Lower leg skin (tissue), 4 donors: Measurements from ENCODE around the gene AMZ2. TPM values are rescaled to one million over a fixed set of nuclear protein-coding genes. Genes with fewer than 3 reads are reported as not detected.
A peak's percentile ranks its signal among the peaks of the same experiment; 100 is the strongest.
"Not testable (repeated sequence)": the region's sequence is repeated elsewhere in the genome, so short reads cannot be mapped to it uniquely, and the experiment has no call there.

Experiments used
- DNase-seq, 2 donors: peaks; one replicate each; pipeline ENCODE4 v3.0.0-alpha.2; 2019; ENCODE audit warnings: low spot score in 2 of 2
- H3K4me3 ChIP-seq: fragments of 200-600 bp; sonication (generic); 2 replicates; pipeline ENCODE4 v1.5.1; 2017; ENCODE audit warnings: mild to moderate bottlenecking, low read depth; ENCODE audit not compliant: poor library complexity, severe bottlenecking
- POLR2A ChIP-seq, 2 donors: fragments of 450-650 bp; IDR thresholded peaks; one replicate each; pipeline ENCODE4 v1.6.1; 2016 to 2017; ENCODE audit warnings: antibody characterized with exemption in 2 of 2, mild to moderate bottlenecking in 1 of 2, moderate library complexity in 1 of 2
- WGBS, 2 donors: methylation state at CpG; one replicate each; pipeline ENCODE4 v1.1.5; 2018; 5-methylcytosine and 5-hydroxymethylcytosine counted together
- intact Hi-C: fragments of 100-400 bp; cut with DNase I; formaldehyde crosslinking; loops from one replicate; pipeline ENCODE4 v1.15.0; 2023; ENCODE audit warnings: low total_unique reads
- total RNA-seq, 4 donors: library from RNA; depleted of rRNA; stranded (reverse); fragments of >200 nt; gene quantifications; one replicate each; pipeline ENCODE4 v1.1.0, GENCODE V29; 2016
- TF ChIP-seq, protein P1 (sequence below), 3 donors: fragments of 450-650 bp; IDR thresholded peaks; one replicate each; pipeline ENCODE4 v1.5.1; 2016; ENCODE audit warnings: antibody characterized with exemption in 3 of 3, mild to moderate bottlenecking in 3 of 3, moderate library complexity in 2 of 3

AMZ2 gene
- total RNA-seq, 4 donors from 2014 or later, result 25.8 to 55.0 (median 46.2) TPM

DNA sequence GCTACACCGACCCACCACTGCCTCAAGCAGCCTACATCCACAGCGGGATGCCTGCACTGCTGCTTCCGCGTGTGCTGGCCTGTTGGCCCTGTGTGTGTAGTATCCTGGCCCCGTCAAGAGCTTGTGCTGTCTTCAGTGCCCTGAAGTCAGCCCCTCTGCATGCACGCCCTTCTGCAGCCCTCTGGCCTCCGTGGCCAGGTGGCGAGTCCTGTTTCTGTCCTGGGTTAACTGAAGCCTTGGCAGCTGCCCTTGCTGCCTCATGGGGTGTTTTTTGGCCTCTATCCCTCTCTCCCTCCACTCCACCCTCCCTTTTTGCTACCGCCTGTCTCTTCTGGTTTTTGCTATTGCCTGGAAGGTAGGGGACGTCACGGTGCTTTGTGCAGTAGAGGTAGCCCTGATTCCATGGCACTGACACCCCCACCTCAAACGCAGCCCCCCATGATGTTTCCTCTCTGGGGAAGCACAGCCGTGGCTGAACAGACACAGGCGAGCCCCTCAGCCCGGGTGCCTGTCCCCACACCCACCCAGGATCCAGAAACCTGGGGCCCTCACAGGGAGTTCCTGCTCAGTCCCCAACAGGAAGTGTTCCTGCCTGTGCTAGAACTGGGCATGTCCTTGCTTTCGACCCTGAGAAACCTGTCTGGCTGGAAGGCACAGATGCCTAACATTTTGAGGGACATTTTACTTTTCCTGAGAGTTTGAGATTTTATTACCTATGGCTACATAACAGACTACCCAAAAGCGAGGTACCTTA is 18.8 kb upstream of the AMZ2 start:
- H3K4me3 ChIP-seq, result no peak overlapping the region
- TF ChIP-seq, protein P1, sequence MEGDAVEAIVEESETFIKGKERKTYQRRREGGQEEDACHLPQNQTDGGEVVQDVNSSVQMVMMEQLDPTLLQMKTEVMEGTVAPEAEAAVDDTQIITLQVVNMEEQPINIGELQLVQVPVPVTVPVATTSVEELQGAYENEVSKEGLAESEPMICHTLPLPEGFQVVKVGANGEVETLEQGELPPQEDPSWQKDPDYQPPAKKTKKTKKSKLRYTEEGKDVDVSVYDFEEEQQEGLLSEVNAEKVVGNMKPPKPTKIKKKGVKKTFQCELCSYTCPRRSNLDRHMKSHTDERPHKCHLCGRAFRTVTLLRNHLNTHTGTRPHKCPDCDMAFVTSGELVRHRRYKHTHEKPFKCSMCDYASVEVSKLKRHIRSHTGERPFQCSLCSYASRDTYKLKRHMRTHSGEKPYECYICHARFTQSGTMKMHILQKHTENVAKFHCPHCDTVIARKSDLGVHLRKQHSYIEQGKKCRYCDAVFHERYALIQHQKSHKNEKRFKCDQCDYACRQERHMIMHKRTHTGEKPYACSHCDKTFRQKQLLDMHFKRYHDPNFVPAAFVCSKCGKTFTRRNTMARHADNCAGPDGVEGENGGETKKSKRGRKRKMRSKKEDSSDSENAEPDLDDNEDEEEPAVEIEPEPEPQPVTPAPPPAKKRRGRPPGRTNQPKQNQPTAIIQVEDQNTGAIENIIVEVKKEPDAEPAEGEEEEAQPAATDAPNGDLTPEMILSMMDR (IDR thresholded peaks at IDR 0.05), result no peak
- no peak for TF ChIP-seq POLR2A (IDR thresholded peaks at IDR 0.05)
- intact Hi-C loops, result no loop called here
- peak in 1 of 2 donors; percentile 78 for DNase-seq
- 46 to 66% methylated on average over 17 of the region's 17 CpGs for WGBS, 2 donors

DNA sequence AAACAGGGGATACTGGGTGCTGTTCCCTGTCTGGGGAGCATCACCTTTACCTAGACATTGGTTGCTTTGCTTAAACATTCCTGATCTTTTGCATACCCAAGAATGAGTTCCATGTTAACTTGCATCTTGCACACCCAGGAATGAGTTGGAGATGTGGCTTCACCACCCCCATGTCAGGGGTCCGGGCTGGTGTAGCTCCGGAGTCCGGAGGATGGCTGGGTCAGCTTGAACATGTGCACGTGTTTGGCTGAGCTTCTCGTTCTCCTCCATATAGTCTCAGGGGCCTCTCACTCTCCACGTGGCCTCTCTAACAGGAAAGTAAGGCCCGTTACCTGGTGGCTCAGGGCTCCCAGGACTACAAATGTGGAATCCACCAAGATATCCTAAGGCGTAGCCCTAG is 18.2 kb upstream of the AMZ2 start:
- peak in 1 of 2 donors; percentile 79 for DNase-seq
- H3K4me3 ChIP-seq, result no peak overlapping the region
- WGBS, 2 donors, result 90 to 93% methylated on average over 8 of the region's 8 CpGs
- no peak for TF ChIP-seq POLR2A (IDR thresholded peaks at IDR 0.05)
- TF ChIP-seq, protein P1 (IDR thresholded peaks at IDR 0.05), result no peak
- intact Hi-C loops, result no loop called here

DNA sequence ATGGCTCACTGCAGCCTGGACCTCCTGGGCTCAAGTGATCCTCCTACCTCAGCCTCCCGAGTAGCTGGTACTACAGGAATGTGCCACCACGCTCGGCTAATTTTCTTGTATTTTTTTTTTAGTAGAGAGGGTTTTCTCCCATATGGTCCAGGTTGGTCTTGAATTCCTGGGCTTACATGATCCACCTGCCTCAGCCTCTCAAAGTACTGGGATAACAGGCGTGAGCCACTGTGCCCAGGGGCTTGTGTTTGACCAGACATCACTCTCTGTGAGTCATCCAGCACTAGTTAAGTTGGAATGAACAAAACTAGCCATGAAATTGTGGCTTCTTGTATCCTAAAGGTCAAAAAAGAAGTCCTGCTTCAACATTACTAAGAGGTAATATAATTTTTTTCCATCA is 16.7 kb upstream of the AMZ2 start:
- peak in 1 of 2 donors; percentile 36 for DNase-seq
- H3K4me3 ChIP-seq, intact Hi-C loops: not testable (repeated sequence)
- WGBS, 2 donors, result 89 to 95% methylated on average over 4 of the region's 4 CpGs

DNA sequence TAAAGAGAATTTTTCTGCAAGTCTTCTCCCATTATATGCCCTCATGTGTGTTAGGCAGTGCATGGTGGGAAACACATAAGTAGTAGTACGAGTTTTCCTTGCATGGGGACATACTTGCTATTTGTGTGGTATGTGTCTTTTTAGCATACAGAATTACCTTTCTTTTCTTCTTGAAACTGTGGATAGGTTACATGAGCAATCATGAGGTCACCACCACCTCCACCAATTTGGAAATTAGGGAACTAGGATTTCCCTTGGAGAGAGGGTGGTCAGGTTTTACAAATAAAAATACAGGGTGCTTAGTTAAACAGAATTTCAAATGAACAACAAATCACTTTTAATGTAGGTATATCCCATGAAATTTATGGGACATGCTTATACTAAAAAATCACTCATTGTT is 16.3 kb upstream of the AMZ2 start:
- no peak for TF ChIP-seq POLR2A (IDR thresholded peaks at IDR 0.05)
- TF ChIP-seq, protein P1 (IDR thresholded peaks at IDR 0.05), result no peak
- 95 to 96% methylated on average over 1 of the region's 1 CpG for WGBS, 2 donors
- intact Hi-C loops, result no loop called here
- no peak overlapping the region for H3K4me3 ChIP-seq
- no peak for DNase-seq

- DNase-seq, result peak; percentile 62 to 82
- intact Hi-C loops, H3K4me3 ChIP-seq: not testable (repeated sequence)
- WGBS, 2 donors, result 59 to 71% methylated on average over 1 of the region's 1 CpG
Observed at GRCh38 chr17:68232741-68233140, 15.1 kb upstream of the AMZ2 start.

DNA sequence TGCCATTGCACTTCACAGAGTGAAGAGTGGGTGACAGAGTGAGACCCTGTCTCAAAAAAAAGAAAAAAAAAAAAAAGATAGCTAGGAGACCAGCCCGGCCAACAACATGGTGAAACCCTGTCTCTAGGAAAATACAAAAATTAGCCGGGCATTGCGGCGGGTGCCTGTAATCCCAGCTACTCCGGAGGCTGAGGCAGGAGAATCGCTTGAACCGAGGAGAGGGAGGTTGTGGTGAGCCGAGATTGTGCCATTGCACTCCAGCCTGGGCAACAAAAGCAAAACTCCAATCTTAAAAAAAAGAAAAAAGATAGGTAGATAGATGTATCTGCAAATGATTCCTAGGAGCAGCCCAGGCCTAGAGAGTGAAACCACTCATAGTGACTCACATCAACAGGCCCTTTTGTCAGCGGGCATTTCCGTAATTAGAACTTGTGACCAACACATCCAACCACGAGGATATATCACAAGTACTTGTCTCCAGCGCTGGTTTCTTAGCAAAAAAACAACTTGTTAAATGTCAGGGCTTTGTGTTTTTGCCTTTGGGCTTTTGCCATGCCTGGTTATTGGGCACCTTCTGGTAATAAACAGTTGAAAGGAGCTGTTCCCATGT is 13.0 kb upstream of the AMZ2 start:
- 77 to 83% methylated on average over 12 of the region's 12 CpGs for WGBS, 2 donors
- intact Hi-C loops, H3K4me3 ChIP-seq: not testable (repeated sequence)
- DNase-seq, result peak; percentile 62 to 84

DNA sequence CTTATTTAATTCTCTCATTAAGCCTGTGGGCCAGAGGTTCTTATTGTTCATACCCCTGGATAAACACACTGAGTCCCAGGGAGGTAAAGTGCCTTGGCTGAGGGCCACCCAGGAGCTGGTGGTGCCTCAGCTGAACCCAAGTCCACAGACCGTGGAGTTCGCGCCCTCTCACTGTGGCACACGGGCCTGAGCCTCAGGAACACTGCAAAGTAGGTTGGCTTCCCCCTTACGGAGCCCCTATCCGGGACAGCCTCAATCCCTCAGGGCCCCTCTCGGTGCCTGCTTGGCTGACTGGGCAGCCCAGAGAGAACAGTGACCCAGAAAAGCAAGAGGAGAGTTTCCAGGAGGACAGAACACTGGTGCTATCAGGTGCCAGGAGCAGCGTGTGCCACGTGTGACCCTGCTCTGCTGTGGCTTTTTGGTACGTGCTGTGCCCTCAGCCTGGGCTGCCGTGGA is 12.5 kb upstream of the AMZ2 start:
- WGBS, 2 donors, result 70 to 75% methylated on average over 11 of the region's 11 CpGs
- peak in 1 of 2 donors; percentile 73 for DNase-seq
- H3K4me3 ChIP-seq, intact Hi-C loops: not testable (repeated sequence)

DNA sequence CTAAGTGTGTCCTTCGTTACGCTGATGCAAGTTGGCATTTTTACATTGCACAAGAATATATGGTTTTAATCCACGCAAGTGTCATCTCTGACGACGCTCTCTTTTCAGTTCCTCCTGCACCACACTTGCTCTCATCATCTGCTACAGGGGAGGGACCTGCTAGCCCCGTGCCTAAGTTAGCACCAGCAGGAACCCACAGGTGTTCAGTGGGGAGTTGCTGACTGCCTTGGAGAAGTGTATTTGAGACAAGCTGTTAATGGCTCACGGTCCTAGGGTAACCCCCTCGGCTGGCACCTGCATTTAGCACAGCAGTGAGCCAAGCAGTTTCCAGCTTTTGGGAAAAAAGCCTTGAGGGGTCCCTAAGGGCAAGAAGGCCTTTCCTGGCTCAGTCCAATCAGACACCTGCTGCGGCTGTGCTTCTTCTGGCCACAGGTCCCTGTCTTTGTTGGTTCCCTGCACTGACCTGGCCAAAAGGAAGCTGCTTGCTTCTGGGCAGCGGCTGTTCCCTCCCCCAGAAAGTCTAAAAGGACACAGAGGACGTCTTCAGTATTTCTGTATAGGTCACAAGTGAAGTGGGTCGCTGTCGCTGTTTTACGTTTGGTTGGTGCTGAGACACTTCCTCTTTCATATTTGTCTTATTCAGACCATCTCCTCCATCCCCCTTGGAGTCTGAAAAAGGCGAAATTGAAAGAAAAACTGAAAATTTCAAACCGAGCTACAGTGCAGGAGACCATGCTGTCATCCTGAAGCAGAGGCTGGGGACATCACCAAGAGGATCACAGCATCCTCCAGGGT is 10.3 kb upstream of the AMZ2 start:
- WGBS, 2 donors, result 78 to 81% methylated on average over 16 of the region's 16 CpGs
- peak in 1 of 2 donors; percentile 86 for DNase-seq
- intact Hi-C loops, H3K4me3 ChIP-seq: not testable (repeated sequence)
